MM.1S (cell line): Measurements from ENCODE around the gene WIZ.
A peak's percentile ranks its signal among the peaks of the same experiment; 100 is the strongest.

Experiments
- DNase-seq: peaks from one replicate; pipeline ENCODE4 v3.0.0-alpha.2; 2015
- H2AFZ ChIP-seq: fragments of 300-600 bp; sonication (generic); 2 replicates; pipeline ENCODE4 v1.6.0; 2016; ENCODE audit warnings: antibody characterized with exemption, low read length
- H3F3A ChIP-seq: fragments of 300-600 bp; sonication (generic); 2 replicates; pipeline ENCODE4 v1.6.1; 2016; ENCODE audit warnings: mild to moderate bottlenecking, antibody characterized with exemption, low read length, moderate library complexity, mixed read lengths; ENCODE audit not compliant: insufficient read depth
- H3K27ac ChIP-seq: fragments of 300-600 bp; sonication (generic); 2 replicates; pipeline ENCODE4 v1.5.1; 2016; ENCODE audit warnings: mild to moderate bottlenecking, low read length
- H3K27me3 ChIP-seq: fragments of 300-600 bp; sonication (generic); replicated peaks from 2 replicates; pipeline ENCODE4 v1.6.0; 2016; ENCODE audit warnings: low read length; ENCODE audit not compliant: insufficient read depth
- H3K36me3 ChIP-seq: fragments of 300-600 bp; sonication (generic); replicated peaks from 2 replicates; pipeline ENCODE4 v1.6.1; 2016; ENCODE audit warnings: mild to moderate bottlenecking, low read length, mixed read lengths; ENCODE audit not compliant: insufficient read depth
- H3K4me1 ChIP-seq: fragments of 300-600 bp; sonication (generic); 2 replicates; pipeline ENCODE4 v1.6.1; 2016; ENCODE audit warnings: low read length, mixed read lengths
- H3K4me2 ChIP-seq: fragments of 300-600 bp; sonication (generic); 2 replicates; pipeline ENCODE4 v1.6.0; 2016; ENCODE audit warnings: low read depth, low read length
- H3K4me3 ChIP-seq: fragments of 300-600 bp; sonication (generic); 2 replicates; pipeline ENCODE4 v1.5.1; 2016; ENCODE audit warnings: low read length, mixed read lengths
- H3K79me2 ChIP-seq: fragments of 300-600 bp; sonication (generic); 2 replicates; pipeline ENCODE4 v1.6.1; 2016; ENCODE audit warnings: mixed run types, low read length, mixed read lengths
- H3K9ac ChIP-seq: fragments of 300-600 bp; sonication (generic); 2 replicates; pipeline ENCODE4 v1.6.1; 2016; ENCODE audit warnings: low read length, mixed read lengths
- H3K9me2 ChIP-seq: fragments of 300-600 bp; sonication (generic); replicated peaks from 2 replicates; pipeline ENCODE4 v1.6.1; 2016; ENCODE audit warnings: mild to moderate bottlenecking, low read length, mixed read lengths; ENCODE audit not compliant: insufficient read depth
- H3K9me3 ChIP-seq: fragments of 300-600 bp; sonication (generic); replicated peaks from 2 replicates; pipeline ENCODE4 v1.6.1; 2016; ENCODE audit warnings: mild to moderate bottlenecking, low read length, mixed read lengths; ENCODE audit not compliant: insufficient read depth
- H4K20me1 ChIP-seq: fragments of 300-600 bp; sonication (generic); 2 replicates; pipeline ENCODE4 v1.6.1; 2016; ENCODE audit warnings: mild to moderate bottlenecking, low read length, moderate library complexity, mixed read lengths; ENCODE audit not compliant: insufficient read depth
- CTCF ChIP-seq: fragments of 300-600 bp; sonication (generic); IDR thresholded peaks from 2 replicates; pipeline ENCODE4 v1.5.1; 2016; ENCODE audit warnings: antibody characterized with exemption, low read length, mixed read lengths
- EZH2 ChIP-seq: fragments of 300-600 bp; sonication (generic); optimal IDR thresholded peaks from 2 replicates; pipeline ENCODE3; 2017; ENCODE audit warnings: low read depth, mild to moderate bottlenecking, antibody characterized with exemption, low read length, mixed read lengths
- EZH2phosphoT487 ChIP-seq: fragments of 300-600 bp; sonication (generic); IDR thresholded peaks from 2 replicates; pipeline ENCODE4 v1.6.1; 2018; ENCODE audit warnings: antibody characterized with exemption, low read length

WIZ gene

DNA sequence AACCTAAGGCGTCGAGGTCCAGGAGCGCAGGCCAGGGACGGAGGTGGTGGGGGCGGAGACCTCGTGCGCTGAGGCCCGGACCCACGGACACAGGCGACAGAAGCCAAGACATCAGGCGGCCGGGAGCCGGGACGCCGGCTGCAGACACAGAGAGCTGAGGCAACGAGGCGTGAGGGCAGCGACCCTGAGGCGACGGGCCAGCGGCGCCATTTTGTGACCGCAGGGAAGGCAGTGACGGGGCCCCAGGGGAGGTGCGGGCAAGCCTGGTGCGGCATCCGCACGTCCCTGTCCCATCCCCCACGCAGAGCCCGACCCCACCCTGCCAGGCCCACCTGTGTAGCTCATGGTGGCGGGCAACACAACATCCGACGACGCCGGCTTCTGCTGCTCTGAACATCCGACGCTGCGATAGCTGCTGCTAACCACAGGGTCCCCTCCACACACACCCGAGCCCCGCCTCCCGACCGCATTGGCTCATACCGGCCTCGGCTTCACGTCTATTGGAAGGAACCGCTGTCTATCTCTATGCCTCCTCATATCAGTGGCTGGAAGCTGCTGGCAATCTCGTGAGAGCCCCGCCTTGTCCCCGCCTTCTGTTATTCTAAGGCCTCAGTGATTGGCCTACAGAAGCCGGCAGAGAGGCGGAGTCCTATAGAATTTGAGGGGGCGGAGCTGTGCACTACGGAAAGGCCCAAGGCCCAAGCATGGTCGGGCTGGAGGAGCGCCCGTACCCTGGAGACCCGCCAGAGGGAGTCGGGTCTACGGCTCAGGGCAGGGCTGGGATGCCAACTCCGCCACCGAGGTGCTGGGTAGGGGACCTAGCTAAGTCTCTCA is 31.0 kb downstream of the WIZ start, which contains the start of gene AKAP8L:
Gene AKAP8L, minus strand, starts transcription at position 410 of the 834 bp plus-strand sequence. Its CDS starts 65 bp downstream, at position 345.
- 0 out of 2 replicates have a peak, but pooled peaks cover 4% of the 10 kb centered on the region for H3K36me3 ChIP-seq
- H3K4me1 ChIP-seq, result peaks cover 13% of the 10 kb centered on the region
- peaks cover 7% of the 10 kb centered on the region; the same call in 1 of the 2 replicates for H3F3A ChIP-seq
- peak within 1 kb of the TSS; percentile 9; the same call in 1 of the 2 replicates for H3K27ac ChIP-seq
- TF ChIP-seq CTCF, result peak; percentile 91
- TF ChIP-seq EZH2phosphoT487, result no peak
- TF ChIP-seq EZH2, result no peak
- peak within 1 kb of the TSS; percentile 96 for H3K4me3 ChIP-seq
- H2AFZ ChIP-seq, result peak within 1 kb of the TSS; percentile 66
- DNase-seq, result peak; percentile 99
- no peaks in the 10 kb centered on the region for H3K9me2 ChIP-seq
- H3K9ac ChIP-seq, result peak within 1 kb of the TSS; percentile 90
- peaks cover 46% of the 10 kb centered on the region for H3K79me2 ChIP-seq
- no peaks in the 10 kb centered on the region for H4K20me1 ChIP-seq
- no peaks in the 10 kb centered on the region for H3K27me3 ChIP-seq
- H3K4me2 ChIP-seq, result peak within 1 kb of the TSS; percentile 99
- H3K9me3 ChIP-seq, result no peaks in the 10 kb centered on the region

GRCh38 chr19:15418231-15418578 is 31.6 kb downstream of the WIZ start:
- no peak for DNase-seq
- H3K9me3 ChIP-seq, result no peaks in the 10 kb centered on the region
- no peaks in the 10 kb centered on the region for H4K20me1 ChIP-seq
- H2AFZ ChIP-seq, result peak overlapping the region; percentile 66
- H3K4me2 ChIP-seq, result peak overlapping the region; percentile 99
- H3K9me2 ChIP-seq, result no peaks in the 10 kb centered on the region
- no peak for TF ChIP-seq EZH2phosphoT487
- no peak for TF ChIP-seq CTCF
- no peak for TF ChIP-seq EZH2
- no peaks in the 10 kb centered on the region for H3K27me3 ChIP-seq
- H3K4me1 ChIP-seq, result peaks cover 13% of the 10 kb centered on the region
- H3K79me2 ChIP-seq, result peaks cover 52% of the 10 kb centered on the region
- peak overlapping the region; percentile 90 for H3K9ac ChIP-seq
- peak overlapping the region; percentile 9; the same call in 1 of the 2 replicates for H3K27ac ChIP-seq
- H3K36me3 ChIP-seq, result no peaks in the 10 kb centered on the region
- peaks cover 7% of the 10 kb centered on the region; the same call in 1 of the 2 replicates for H3F3A ChIP-seq
- H3K4me3 ChIP-seq, result peak overlapping the region; percentile 96

GRCh38 chr19:15417699-15418098 is 32.1 kb downstream of the WIZ start:
- no peaks in the 10 kb centered on the region for H3K9me3 ChIP-seq
- no peaks in the 10 kb centered on the region for H3K27me3 ChIP-seq
- no peak overlapping the region for H3K27ac ChIP-seq
- no peak for DNase-seq
- H3F3A ChIP-seq, result peaks cover 7% of the 10 kb centered on the region; the same call in 1 of the 2 replicates
- no peaks in the 10 kb centered on the region for H3K9me2 ChIP-seq
- H3K4me1 ChIP-seq, result peaks cover 13% of the 10 kb centered on the region
- peaks cover 57% of the 10 kb centered on the region for H3K79me2 ChIP-seq
- no peaks in the 10 kb centered on the region for H4K20me1 ChIP-seq
- no peak overlapping the region for H2AFZ ChIP-seq
- H3K4me3 ChIP-seq, result peak overlapping the region; percentile 96
- H3K36me3 ChIP-seq, result no peaks in the 10 kb centered on the region
- H3K4me2 ChIP-seq, result peak overlapping the region; percentile 99
- TF ChIP-seq EZH2 (no peak), EZH2phosphoT487 (no peak)
- peak overlapping the region; percentile 90 for H3K9ac ChIP-seq
